Endothelial cell (in vitro differentiated cells): ENCODE measurements around the gene SCAP. TPM values are rescaled to one million over a fixed set of nuclear protein-coding genes. Genes with fewer than 3 reads are reported as not detected.

ENCODE experiments used
- DNase-seq: peaks from one replicate; pipeline ENCODE4 v3.0.0; 2021; ENCODE audit warnings: low spot score
- H3K27ac Mint-ChIP-seq: one replicate; pipeline ENCODE4 v1.8.0; 2021; ENCODE audit warnings: mixed read lengths, inconsistent platforms; ENCODE audit not compliant: unreplicated experiment
- H3K27me3 Mint-ChIP-seq: one replicate; pipeline ENCODE4 v1.8.0; 2021; ENCODE audit warnings: mild to moderate bottlenecking, moderate library complexity, mixed read lengths, inconsistent platforms; ENCODE audit not compliant: unreplicated experiment
- H3K36me3 Mint-ChIP-seq: one replicate; pipeline ENCODE4 v1.8.0; 2021; ENCODE audit warnings: mild to moderate bottlenecking, low read depth, mixed read lengths, inconsistent platforms; ENCODE audit not compliant: unreplicated experiment
- H3K4me1 Mint-ChIP-seq: one replicate; pipeline ENCODE4 v1.8.0; 2021; ENCODE audit warnings: mild to moderate bottlenecking, mixed read lengths, inconsistent platforms; ENCODE audit not compliant: unreplicated experiment
- H3K4me3 Mint-ChIP-seq: one replicate; pipeline ENCODE4 v1.8.0; 2021; ENCODE audit warnings: mild to moderate bottlenecking, mixed read lengths, inconsistent platforms; ENCODE audit not compliant: unreplicated experiment
- H3K9me3 Mint-ChIP-seq: one replicate; pipeline ENCODE4 v1.8.0; 2021; ENCODE audit warnings: mixed read lengths, inconsistent platforms; ENCODE audit not compliant: unreplicated experiment
- total RNA-seq: library from RNA; stranded (reverse); fragmentation: NEBNext Ultra II Directional; extraction: Animal tissue kit (Norgen Biotek cat#: 25700); gene quantifications from one replicate; pipeline ENCODE4 v1.2.1, GENCODE V29; 2021; ENCODE audit not compliant: unreplicated experiment
- TF ChIP-seq, protein P1 (sequence below): fragments of 200-600 bp; sonication (generic); IDR thresholded peaks from one replicate; pipeline ENCODE4 v1.5.0; 2021; ENCODE audit warnings: antibody characterized with exemption; ENCODE audit not compliant: unreplicated experiment

The SCAP gene
- total RNA-seq, 1 donor from 2014 or later, result 88.6 TPM

DNA sequence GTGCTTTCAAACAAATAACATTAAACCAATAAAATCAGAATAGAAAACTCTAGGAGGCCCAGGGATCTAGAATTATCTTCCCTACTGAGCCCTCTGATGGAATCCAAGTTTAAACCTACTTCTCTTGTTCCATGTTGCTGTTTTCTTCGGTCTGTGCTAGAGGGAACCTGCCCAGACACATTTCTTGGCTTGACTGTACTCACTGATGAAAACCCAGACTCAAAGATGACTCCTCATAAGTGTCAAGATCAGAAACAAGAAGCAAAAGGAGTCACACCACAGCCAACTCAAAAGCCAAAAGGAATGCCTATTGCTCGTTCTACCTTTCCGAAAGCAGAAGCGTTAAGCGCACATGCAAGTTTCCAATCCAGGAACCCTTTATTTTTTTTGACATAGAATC is 31.6 kb downstream of the SCAP start:
- H3K4me1 Mint-ChIP-seq, result peaks cover 3% of the 10 kb centered on the region

DNA sequence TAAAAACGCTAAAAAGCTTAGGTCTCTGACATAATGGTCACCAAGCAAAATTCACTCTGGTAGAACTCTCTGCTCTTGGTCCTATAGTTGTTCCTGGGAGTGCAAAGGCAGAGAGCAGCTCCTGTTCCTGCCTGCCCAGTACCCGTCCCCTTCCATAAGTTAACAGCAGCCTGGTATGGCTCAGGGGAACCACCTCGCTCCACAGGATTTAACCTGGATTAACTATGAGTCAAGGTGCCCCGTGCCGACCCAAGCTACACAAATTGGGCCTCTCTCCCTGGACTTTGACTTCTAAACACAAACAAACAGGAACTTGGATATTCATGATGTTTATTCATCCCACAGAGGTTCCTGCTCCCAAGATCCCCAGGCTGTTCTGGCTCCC is 32.1 kb downstream of the SCAP start:
- TF ChIP-seq, protein P1, sequence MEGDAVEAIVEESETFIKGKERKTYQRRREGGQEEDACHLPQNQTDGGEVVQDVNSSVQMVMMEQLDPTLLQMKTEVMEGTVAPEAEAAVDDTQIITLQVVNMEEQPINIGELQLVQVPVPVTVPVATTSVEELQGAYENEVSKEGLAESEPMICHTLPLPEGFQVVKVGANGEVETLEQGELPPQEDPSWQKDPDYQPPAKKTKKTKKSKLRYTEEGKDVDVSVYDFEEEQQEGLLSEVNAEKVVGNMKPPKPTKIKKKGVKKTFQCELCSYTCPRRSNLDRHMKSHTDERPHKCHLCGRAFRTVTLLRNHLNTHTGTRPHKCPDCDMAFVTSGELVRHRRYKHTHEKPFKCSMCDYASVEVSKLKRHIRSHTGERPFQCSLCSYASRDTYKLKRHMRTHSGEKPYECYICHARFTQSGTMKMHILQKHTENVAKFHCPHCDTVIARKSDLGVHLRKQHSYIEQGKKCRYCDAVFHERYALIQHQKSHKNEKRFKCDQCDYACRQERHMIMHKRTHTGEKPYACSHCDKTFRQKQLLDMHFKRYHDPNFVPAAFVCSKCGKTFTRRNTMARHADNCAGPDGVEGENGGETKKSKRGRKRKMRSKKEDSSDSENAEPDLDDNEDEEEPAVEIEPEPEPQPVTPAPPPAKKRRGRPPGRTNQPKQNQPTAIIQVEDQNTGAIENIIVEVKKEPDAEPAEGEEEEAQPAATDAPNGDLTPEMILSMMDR, result no peak
- Mint-ChIP-seq H3K4me1 (peaks cover 3% of the 10 kb centered on the region), H3K4me3 (no peak overlapping the region), H3K9me3 (no peaks in the 10 kb centered on the region), H3K27ac (no peak overlapping the region), H3K36me3 (peaks cover 9% of the 10 kb centered on the region), H3K27me3 (peaks cover 2% of the 10 kb centered on the region)
- DNase-seq, result no peak

More for the DNA sequence above, 31.6 kb downstream of the SCAP start:
- Mint-ChIP-seq H3K27me3 (peaks cover 2% of the 10 kb centered on the region), H3K27ac (no peak overlapping the region), H3K4me3 (no peak overlapping the region), H3K9me3 (no peaks in the 10 kb centered on the region), H3K36me3 (peaks cover 4% of the 10 kb centered on the region)
- DNase-seq, result no peak
- TF ChIP-seq, protein P1, result no peak

DNA sequence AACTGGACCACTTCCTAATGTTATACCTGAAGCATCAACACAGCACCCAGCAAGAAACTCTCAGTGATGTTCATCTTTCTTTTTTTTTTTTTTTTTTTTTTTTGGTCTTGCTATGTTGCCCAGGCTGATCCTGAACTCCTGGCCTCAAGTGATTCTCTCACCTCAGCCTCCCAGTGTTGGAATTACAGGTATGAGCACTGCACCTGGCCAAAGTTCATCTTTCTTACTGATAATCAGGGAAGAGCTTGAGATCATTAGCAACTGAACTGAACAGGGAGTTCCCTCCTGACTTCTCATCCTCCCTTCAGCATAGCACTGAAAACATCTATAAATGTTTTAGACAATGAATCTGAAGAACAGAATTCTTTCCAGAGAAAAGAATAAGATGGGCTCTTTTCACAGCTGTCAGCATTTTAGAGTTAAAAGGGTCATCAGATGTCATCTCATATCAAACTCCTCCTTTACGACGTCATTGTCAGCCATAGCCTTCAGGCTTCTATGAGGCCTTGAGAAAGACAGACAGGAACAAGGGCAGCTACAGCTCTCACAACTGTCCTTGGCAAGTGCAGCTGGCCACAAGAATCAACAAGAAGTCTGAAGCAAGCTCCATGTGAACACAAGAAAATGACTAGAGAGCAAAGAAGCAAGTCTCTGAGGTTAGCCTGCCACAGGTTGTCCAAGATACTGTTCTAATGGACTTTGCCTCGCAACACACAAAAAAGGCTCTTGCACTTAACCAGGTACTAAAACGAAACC is 33.8 kb downstream of the SCAP start:
- H3K27me3 Mint-ChIP-seq, result peaks cover 2% of the 10 kb centered on the region
- TF ChIP-seq, protein P1, result no peak
- peaks cover 15% of the 10 kb centered on the region for H3K36me3 Mint-ChIP-seq
- no peak overlapping the region for H3K4me3 Mint-ChIP-seq
- no peak overlapping the region for H3K27ac Mint-ChIP-seq
- DNase-seq, result no peak
- H3K9me3 Mint-ChIP-seq, result no peaks in the 10 kb centered on the region
- peaks cover 3% of the 10 kb centered on the region for H3K4me1 Mint-ChIP-seq

DNA sequence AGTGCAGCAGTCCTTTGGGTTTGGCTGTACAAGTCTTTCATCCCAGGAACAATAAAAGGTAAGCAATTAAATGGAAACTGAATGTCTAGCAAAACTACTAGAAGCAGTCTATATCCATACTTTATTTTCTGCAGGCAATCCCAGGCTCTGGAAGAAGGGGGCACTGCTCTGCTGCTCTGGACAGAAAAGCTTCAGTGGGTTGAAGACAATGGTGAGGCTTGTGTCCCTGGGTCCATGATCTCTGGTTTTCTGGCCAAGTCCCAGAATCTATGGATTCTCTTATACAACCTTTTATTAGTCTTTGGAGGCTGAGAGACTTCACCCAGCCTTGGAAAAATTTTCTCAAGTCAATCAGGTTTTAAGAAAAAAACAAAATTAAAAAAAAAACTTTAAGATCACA is 35.6 kb downstream of the SCAP start:
- H3K27ac Mint-ChIP-seq, result no peak overlapping the region
- H3K4me1 Mint-ChIP-seq, result peaks cover 3% of the 10 kb centered on the region
- H3K27me3 Mint-ChIP-seq, result peaks cover 2% of the 10 kb centered on the region
- DNase-seq, result no peak
- H3K36me3 Mint-ChIP-seq, result peaks cover 15% of the 10 kb centered on the region
- peak overlapping the region; percentile 67 for H3K4me3 Mint-ChIP-seq
- TF ChIP-seq, protein P1, result peak; percentile 15
- H3K9me3 Mint-ChIP-seq, result no peaks in the 10 kb centered on the region

DNA sequence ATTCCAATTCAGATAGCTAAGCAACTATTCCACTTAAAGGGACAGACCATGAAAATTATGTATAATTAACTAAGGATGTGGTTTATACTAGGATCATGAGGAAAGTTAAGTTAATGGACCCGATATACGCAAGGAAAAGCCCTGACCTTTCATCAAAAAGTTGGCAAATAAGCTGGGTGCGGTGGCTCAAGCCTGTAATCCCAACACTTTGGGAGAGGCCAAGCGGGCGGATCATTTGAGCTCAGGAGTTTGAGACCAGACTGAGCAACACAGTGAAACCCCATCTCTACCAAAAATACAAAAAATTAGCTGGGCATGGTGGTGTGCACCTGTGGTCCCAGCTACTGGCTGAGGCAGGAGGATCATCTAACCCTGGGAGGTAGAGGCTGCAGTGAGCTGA is 39.6 kb downstream of the SCAP start:
- Mint-ChIP-seq H3K27me3 (no peaks in the 10 kb centered on the region), H3K4me3 (no peak overlapping the region), H3K9me3 (no peaks in the 10 kb centered on the region), H3K4me1 (no peaks in the 10 kb centered on the region), H3K36me3 (peaks cover 24% of the 10 kb centered on the region), H3K27ac (no peak overlapping the region)
- TF ChIP-seq, protein P1, result no peak
- DNase-seq, result no peak
